Measurements from ENCODE around the gene CLCA4.

DNA sequence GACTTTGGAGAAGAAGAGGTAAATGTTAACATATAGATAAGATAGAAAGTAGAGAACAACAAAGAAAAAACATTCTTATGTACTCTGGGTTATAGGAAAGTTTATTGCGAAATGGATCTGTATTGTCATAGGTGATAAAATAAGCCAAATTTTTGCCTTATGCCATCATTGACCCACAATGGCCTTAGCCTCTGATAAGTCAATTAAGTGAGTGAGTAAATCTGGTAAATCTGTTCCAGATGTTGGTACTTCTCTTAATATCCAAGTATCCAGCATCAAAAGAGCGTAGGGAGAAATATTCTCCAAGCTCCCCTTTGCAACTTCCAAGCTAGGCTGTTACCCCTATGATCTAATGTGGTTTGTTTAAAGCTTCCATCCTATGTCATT, 38.3 kb upstream of the CLCA4 start:
- TF ChIP-seq, protein P1, sequence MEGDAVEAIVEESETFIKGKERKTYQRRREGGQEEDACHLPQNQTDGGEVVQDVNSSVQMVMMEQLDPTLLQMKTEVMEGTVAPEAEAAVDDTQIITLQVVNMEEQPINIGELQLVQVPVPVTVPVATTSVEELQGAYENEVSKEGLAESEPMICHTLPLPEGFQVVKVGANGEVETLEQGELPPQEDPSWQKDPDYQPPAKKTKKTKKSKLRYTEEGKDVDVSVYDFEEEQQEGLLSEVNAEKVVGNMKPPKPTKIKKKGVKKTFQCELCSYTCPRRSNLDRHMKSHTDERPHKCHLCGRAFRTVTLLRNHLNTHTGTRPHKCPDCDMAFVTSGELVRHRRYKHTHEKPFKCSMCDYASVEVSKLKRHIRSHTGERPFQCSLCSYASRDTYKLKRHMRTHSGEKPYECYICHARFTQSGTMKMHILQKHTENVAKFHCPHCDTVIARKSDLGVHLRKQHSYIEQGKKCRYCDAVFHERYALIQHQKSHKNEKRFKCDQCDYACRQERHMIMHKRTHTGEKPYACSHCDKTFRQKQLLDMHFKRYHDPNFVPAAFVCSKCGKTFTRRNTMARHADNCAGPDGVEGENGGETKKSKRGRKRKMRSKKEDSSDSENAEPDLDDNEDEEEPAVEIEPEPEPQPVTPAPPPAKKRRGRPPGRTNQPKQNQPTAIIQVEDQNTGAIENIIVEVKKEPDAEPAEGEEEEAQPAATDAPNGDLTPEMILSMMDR (IDR thresholded peaks at IDR 0.05), result no peak
- TF ChIP-seq POLR2A (IDR thresholded peaks at IDR 0.05), result no peak
